Heart left ventricle (tissue), 16 donors: ENCODE data around the gene XXYLT1. TPM values are rescaled to one million over a fixed set of nuclear protein-coding genes. Genes with fewer than 3 reads are reported as not detected.

Experiments used
- ATAC-seq, 4 donors: fragments of 200-7000 bp; cut with Tn5 transposase; one replicate each; pipeline ENCODE4 v1.9.1; 2020 to 2022; ENCODE audit warnings: moderate library complexity in 4 of 4, mild to moderate bottlenecking in 3 of 4, moderate number of reproducible peaks in 1 of 4
- DNase-seq, 5 donors: peaks; one replicate each; pipeline ENCODE4 v3.0.0-alpha.2; 2020
- H3K27ac ChIP-seq, 12 donors: fragments of 200-600 bp; sonication (generic) in 4 of 12; one replicate each; pipeline versions ENCODE4 v1.5.0 to v1.8.0; 2016 to 2022; ENCODE audit warnings: mild to moderate bottlenecking in 2 of 12
- H3K27me3 ChIP-seq, 9 donors: fragments of 200-600 bp; sonication (generic) in 2 of 9; one replicate each; pipeline versions ENCODE4 v1.5.1 to v1.8.0; 2016 to 2022; ENCODE audit warnings: mild to moderate bottlenecking in 3 of 9
- H3K36me3 ChIP-seq, 9 donors: fragments of 200-600 bp; sonication (generic) in 2 of 9; one replicate each; pipeline versions ENCODE4 v1.5.0 to v1.8.0; 2018 to 2022; ENCODE audit warnings: mild to moderate bottlenecking in 2 of 9
- H3K4me1 ChIP-seq, 12 donors: fragments of 200-600 bp; sonication (generic) in 4 of 12; one replicate each; pipeline versions ENCODE4 v1.5.0 to v1.8.0; 2016 to 2022; ENCODE audit warnings: mild to moderate bottlenecking in 3 of 12
- H3K4me3 ChIP-seq, 12 donors: fragments of 200-600 bp; sonication (generic) in 4 of 12; one replicate each; pipeline versions ENCODE4 v1.5.0 to v1.8.0; 2017 to 2022; ENCODE audit warnings: mild to moderate bottlenecking in 9 of 12, moderate library complexity in 4 of 12
- H3K9me3 ChIP-seq, 12 donors: fragments of 200-600 bp; sonication (generic) in 4 of 12; one replicate each; pipeline versions ENCODE4 v1.5.0 to v1.8.0; 2016 to 2022; ENCODE audit warnings: mild to moderate bottlenecking in 1 of 12
- POLR2A ChIP-seq, 2 donors: fragments of 450-650 bp; IDR thresholded peaks; one replicate each; pipeline ENCODE4 v1.6.1; 2017; ENCODE audit warnings: antibody characterized with exemption in 2 of 2, mild to moderate bottlenecking in 2 of 2, moderate library complexity in 2 of 2
- WGBS, 4 donors: extraction: QIAGEN DNeasy Blood & Tissue Kit in 2 of 4; methylation state at CpG; one replicate each; pipeline versions ENCODE4 v1.1.5 to v1.1.7; 2013 to 2018; 5-methylcytosine and 5-hydroxymethylcytosine counted together
- intact Hi-C, 10 donors: fragments of 100-400 bp; cut with DNase I; formaldehyde crosslinking; loops; one replicate each; pipeline versions ENCODE4 v1.11.1 to v1.14.2; 2022
- polyA plus RNA-seq, 2 donors: library from polyadenylated mRNA; stranded (reverse); fragments of 200-250 nt; gene quantifications; one replicate each; pipeline ENCODE4 v1.2.3, GENCODE V29; 2013
- total RNA-seq, 9 donors: library from RNA; depleted of rRNA in 2 of 9; stranded (reverse); fragments of >200 nt in 2 of 9; fragmentation: NEBNext Ultra II Directional in 3 of 9; extraction: Animal tissue kit (Norgen Biotek cat#: 25700) in 3 of 9; gene quantifications; one replicate each; pipeline versions ENCODE4 v1.1.0 to v1.2.4, GENCODE V29; 2016 to 2023
- TF ChIP-seq, protein P1 (sequence below), 12 donors: fragments of 200-600 bp; sonication (generic) in 4 of 12; IDR thresholded peaks; one replicate each; pipeline versions ENCODE4 v1.5.0 to v1.8.0; 2018 to 2022; ENCODE audit warnings: antibody characterized with exemption in 12 of 12, mild to moderate bottlenecking in 5 of 12
- donor health status: ischemic (EF 13 %, LVEDD 7.1; RV severe dilation, severe dysfunction).
- donor health status: healthy with polysubstance abuse.
- donor health status: DM: no; HTN: yes; CAD: no.
- donor health status: DM: no; HTN: no; CAD: no.
- donor health status: ischemic (EF 25% LVEDD 6.9; RV normal size, moderate dysfunction).
- donor health status: ischemic (EF 25% LVEDD 5.7; RV mildly dilated, moderate dysfunction).
- donor health status: healthy.
- donor health status: DM: yes; HTN: yes; CAD: no.
- donor health status: ischemic (EF 35%, LVEDD 5.7; RV mildly dilated, moderate dysfunction).
- donor health status: nonischemic (EF 11% LVEDD 7.7; RV severe dilation, severe dysfunction).
- donor health status: DM: yes; HTN: yes; CAD: no.
- donor health status: PGD.
- donor health status: ischemic (EF 29% LVEDD 5.4; RV normal size, mild dysfunction).
- donor health status: nonischemic (EF 23%, LVEDD 6.1; RV moderate dilation, normal function).

Gene XXYLT1
- total and polyA plus RNA-seq, 11 donors: 1.9 to 8.6 (median 4.8) TPM

DNA sequence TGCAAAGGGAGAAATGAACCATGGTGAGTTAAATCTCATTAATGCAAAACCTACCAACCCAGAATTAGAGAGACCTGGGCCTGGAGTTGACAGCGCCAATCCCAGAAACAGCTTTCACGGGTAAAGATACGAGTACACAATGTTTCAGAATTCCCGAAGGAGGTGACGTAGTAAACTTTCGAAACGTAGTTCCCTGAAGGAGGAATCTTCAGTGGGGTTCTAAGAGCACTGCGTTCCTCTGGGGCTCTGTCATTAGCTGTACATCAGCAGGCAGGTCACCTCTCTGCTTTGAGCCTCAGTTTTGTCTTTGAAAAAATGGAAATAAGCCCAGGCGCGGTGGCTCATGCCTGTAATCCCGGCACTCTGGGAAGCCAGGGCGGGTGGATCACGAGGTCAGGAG lies 152.3 kb downstream of the XXYLT1 start:
- Histone ChIP-seq H3K27ac (peak overlapping the region in 1 of 12 donors; percentile 38), H3K4me1 (peaks cover 0 to 36% (median 17%) of the 10 kb centered on the region in 12 donors), H3K36me3 (no peaks in the 10 kb centered on the region), H3K9me3 (no peaks in the 10 kb centered on the region), H3K27me3 (no peaks in the 10 kb centered on the region), H3K4me3 (no peak overlapping the region)
- intact Hi-C loops: loop anchor here in 5 of 10 donors (5.0 to 10.0 kb wide), 4 partner anchors 34 to 139 kb away; no protein-coding TSS in a partner anchor
- 87 to 92% (median 87%) methylated on average over 13 of the region's 13 CpGs for WGBS, 4 donors
- TF ChIP-seq, protein P1, sequence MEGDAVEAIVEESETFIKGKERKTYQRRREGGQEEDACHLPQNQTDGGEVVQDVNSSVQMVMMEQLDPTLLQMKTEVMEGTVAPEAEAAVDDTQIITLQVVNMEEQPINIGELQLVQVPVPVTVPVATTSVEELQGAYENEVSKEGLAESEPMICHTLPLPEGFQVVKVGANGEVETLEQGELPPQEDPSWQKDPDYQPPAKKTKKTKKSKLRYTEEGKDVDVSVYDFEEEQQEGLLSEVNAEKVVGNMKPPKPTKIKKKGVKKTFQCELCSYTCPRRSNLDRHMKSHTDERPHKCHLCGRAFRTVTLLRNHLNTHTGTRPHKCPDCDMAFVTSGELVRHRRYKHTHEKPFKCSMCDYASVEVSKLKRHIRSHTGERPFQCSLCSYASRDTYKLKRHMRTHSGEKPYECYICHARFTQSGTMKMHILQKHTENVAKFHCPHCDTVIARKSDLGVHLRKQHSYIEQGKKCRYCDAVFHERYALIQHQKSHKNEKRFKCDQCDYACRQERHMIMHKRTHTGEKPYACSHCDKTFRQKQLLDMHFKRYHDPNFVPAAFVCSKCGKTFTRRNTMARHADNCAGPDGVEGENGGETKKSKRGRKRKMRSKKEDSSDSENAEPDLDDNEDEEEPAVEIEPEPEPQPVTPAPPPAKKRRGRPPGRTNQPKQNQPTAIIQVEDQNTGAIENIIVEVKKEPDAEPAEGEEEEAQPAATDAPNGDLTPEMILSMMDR (IDR thresholded peaks at IDR 0.05): no peak
- TF ChIP-seq POLR2A (IDR thresholded peaks at IDR 0.05): no peak
- DNase-seq (no peak), ATAC-seq (no peak)

DNA sequence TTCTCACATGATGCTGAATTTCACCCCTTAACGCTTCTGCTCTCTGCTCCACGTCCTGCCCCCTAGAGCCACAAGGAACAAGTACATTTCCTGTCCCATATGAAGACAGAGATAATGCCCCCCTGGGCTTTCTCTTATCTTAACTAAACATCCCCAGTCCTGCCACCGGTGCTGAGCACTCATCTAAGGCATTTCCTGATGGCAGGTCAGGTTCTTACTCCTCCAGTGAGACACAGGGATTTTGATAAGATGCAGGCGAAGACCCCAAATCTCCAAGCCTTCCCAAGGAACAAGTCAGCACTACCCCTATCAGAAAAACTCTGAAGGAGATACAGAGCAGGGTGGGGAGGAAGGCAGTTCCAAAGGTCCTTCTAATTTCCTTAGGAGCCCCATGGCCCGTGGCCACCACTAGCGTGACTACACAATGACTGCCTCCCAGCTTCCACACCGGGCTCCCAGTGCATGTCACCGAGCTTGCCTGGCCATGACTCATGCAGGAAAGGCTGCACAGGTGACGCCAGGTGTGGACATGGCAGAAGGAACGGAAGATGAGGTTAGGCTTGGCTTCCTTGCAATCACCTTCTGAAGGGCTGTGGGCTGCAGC lies 152.9 kb downstream of the XXYLT1 start:
- WGBS, 4 donors: 41 to 62% (median 46%) methylated on average over 10 of the region's 10 CpGs
- ATAC-seq (peak in 2 of 4 donors; percentile 37 to 38), DNase-seq (no peak)
- no peak for TF ChIP-seq POLR2A (IDR thresholded peaks at IDR 0.05)
- TF ChIP-seq, protein P1 (IDR thresholded peaks at IDR 0.05): peak in 7 of 12 donors; percentile 6 to 41 (median 28)
- H3K27me3 ChIP-seq: no peaks in the 10 kb centered on the region
- H3K27ac ChIP-seq: peak overlapping the region in 4 of 12 donors; percentile 15 to 52 (median 33)
- no peaks in the 10 kb centered on the region for H3K36me3 ChIP-seq
- peaks cover 0 to 36% (median 17%) of the 10 kb centered on the region in 12 donors for H3K4me1 ChIP-seq
- no peaks in the 10 kb centered on the region for H3K9me3 ChIP-seq
- H3K4me3 ChIP-seq: no peak overlapping the region
- intact Hi-C loops: loop anchor here in 5 of 10 donors (5.0 to 10.0 kb wide), 4 partner anchors 34 to 139 kb away; no protein-coding TSS in a partner anchor

DNA sequence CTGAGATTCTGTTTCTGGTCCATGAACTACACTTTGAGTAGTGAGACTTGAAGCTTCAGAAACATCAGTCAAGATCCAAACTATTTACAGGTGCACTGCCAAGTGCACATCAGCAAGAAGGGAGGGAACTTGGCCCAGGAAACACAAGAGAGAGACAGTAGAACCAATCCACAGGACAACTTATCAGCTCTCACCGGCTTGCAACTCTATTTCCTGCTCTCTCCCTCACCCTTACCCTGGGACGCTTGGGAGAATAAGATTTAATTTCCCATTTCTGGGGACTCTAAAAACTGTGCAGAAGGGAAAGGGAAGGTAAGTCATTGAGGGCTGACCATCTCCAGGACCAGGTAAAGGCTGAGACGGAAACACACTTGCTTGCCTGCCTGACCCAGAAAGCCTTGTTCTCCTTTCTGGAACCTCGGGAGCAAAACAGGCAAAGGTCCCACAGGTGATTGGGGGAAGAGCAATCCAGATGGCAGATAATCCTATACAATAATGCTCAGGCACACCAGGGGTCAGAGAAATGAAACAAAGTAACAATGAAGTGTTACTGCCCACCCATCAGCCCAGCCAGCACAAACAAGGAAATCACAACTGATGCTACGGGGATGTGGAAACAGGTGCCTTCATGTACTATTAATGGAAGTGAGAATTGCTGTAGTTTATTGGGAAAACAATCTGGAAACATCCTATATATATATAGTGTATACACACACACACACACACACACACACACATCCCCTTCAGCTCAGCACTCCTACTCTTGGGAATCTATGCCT lies 154.4 kb downstream of the XXYLT1 start:
- Histone ChIP-seq H3K36me3 (no peaks in the 10 kb centered on the region), H3K4me1 (peaks cover 0 to 36% (median 17%) of the 10 kb centered on the region in 12 donors), H3K27me3 (no peaks in the 10 kb centered on the region), H3K4me3 (no peak overlapping the region), H3K27ac (peak overlapping the region in 1 of 12 donors; percentile 3), H3K9me3 (no peaks in the 10 kb centered on the region)
- intact Hi-C loops: loop anchor here in 5 of 10 donors (5.0 to 10.0 kb wide), 4 partner anchors 36 to 141 kb away; no protein-coding TSS in a partner anchor
- DNase-seq (no peak), ATAC-seq (no peak)
- WGBS, 4 donors: 55 to 62% (median 58%) methylated on average over 5 of the region's 5 CpGs
- TF ChIP-seq POLR2A (IDR thresholded peaks at IDR 0.05): no peak
- TF ChIP-seq, protein P1 (IDR thresholded peaks at IDR 0.05): no peak
